ENCODE measurements around the gene TBC1D22A.

DNA sequence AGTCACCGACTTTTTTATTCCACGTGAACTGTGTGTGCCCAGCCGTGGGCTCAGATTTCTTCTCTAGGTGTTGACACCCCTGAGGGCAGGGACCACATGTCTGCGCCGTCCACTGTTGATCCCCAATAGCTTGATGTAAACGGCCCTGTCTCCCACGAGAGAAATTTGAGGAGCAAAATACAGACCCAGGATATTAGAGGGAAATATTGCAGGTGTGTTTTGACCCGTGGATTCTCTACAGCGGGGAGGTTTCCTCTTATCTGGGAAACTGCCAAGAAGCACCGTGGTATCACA lies 437.5 kb downstream of the TBC1D22A start:
- TF ChIP-seq, protein P1, sequence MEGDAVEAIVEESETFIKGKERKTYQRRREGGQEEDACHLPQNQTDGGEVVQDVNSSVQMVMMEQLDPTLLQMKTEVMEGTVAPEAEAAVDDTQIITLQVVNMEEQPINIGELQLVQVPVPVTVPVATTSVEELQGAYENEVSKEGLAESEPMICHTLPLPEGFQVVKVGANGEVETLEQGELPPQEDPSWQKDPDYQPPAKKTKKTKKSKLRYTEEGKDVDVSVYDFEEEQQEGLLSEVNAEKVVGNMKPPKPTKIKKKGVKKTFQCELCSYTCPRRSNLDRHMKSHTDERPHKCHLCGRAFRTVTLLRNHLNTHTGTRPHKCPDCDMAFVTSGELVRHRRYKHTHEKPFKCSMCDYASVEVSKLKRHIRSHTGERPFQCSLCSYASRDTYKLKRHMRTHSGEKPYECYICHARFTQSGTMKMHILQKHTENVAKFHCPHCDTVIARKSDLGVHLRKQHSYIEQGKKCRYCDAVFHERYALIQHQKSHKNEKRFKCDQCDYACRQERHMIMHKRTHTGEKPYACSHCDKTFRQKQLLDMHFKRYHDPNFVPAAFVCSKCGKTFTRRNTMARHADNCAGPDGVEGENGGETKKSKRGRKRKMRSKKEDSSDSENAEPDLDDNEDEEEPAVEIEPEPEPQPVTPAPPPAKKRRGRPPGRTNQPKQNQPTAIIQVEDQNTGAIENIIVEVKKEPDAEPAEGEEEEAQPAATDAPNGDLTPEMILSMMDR (conservative IDR thresholded peaks at IDR 0.05; ENCODE audit: low read depth, low read length), result 0 out of 2 replicates have a peak, but pooled peaks have one; percentile 1
- no peak for TF ChIP-seq EZH2phosphoT487 (IDR thresholded peaks at IDR 0.05; ENCODE audit: borderline replicate concordance, low read length)

All from PC-3 (cell line).